Mammary epithelial cell (primary cell): Measurements from ENCODE around the gene GGCX.

Experiments used
- CTCF ChIP-seq, 2 donors: IDR thresholded peaks in 1 of 2; conservative IDR thresholded peaks in 1 of 2; 2 replicates each; pipeline ENCODE4 v1.5.1; 2011 to 2012; ENCODE audit warnings: inconsistent platforms in 2 of 2, low read length in 2 of 2, mild to moderate bottlenecking in 2 of 2, control low read depth in 1 of 2, low read depth in 1 of 2; ENCODE audit not compliant: insufficient read depth in 1 of 2; ENCODE audit errors: extremely low read depth in 1 of 2
- EZH2 ChIP-seq: IDR thresholded peaks from 2 replicates; pipeline ENCODE4 v1.6.1; 2012; ENCODE audit warnings: low read length, inconsistent platforms, borderline replicate concordance

GRCh38 chr2:85590950-85591349 is 29.7 kb upstream of the GGCX start:
- TF ChIP-seq CTCF (conservative IDR thresholded peaks at IDR 0.05 in 1 of 2, IDR thresholded peaks at IDR 0.05 in 1 of 2; ENCODE audit: extremely low read depth in 1 of 2, insufficient read depth in 1 of 2, low read depth in 1 of 2, low read length in 2 of 2): no peak
- TF ChIP-seq EZH2: no peak
